ENCODE measurements around the gene LYPD5. TPM values are rescaled to one million over a fixed set of nuclear protein-coding genes. Genes with fewer than 3 reads are reported as not detected.
A peak's percentile ranks its signal among the peaks of the same experiment; 100 is the strongest.

The LYPD5 gene
- total RNA-seq, 4 donors from 2014 or later: 93.8 to 231 (median 117) TPM

DNA sequence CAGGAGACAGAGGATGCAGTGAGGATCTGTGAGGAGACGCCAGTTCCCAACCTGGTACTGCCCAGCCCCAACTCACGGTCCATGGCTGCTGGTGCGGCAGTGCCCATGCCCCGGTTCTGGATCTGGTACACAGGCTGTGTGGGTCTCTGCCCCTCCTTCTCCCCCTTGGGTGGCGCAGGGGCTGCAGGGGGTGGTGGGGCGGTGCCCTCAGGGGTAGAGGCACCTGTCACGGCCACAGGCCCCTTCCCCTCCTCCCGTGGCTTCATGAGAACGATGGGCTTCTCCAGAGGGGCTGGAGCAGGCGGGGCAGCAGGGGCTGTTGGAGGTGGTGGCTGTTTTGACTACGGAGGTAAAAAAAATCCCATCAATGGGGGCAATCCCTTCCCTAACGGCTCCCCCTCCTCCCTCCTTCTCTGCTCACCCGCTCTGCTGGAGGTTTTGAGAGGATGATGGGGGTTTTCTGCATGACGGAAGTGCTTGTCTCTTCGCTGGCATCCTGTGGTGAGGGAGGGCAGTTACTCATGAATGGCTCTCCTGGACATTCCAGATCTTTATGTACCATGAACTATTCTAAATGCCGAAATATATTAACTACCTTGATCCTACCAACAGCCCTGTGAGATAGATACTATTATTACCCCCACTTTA, 54.6 kb downstream of the LYPD5 start:
- intact Hi-C loops (cut with DNase I; ENCODE audit: low total_unique reads): loop anchor here (5.0 kb wide), 1 partner anchor 35 kb away; the partner anchor contains the start of gene KCNN4
- DNase-seq (ENCODE audit: low spot score in 2 of 2): peak in 1 of 2 donors; percentile 82

More for the DNA sequence above, 54.6 kb downstream of the LYPD5 start:
- TF ChIP-seq POLR2A (IDR thresholded peaks at IDR 0.05): no peak
- 88% methylated on average over 15 to 16 of the region's 16 CpGs for WGBS, 2 donors
- H3K4me3 ChIP-seq (ENCODE audit: low read depth, poor library complexity, severe bottlenecking): no peak overlapping the region

Other genes starting within 250 kb of the LYPD5 start
- gene XRCC1, start 226.9 kb downstream of the LYPD5 start, total RNA-seq: 10 to 100 TPM; 27.9 to 37.6 (median 31.5) TPM
- gene PINLYP, start 226.6 kb downstream of the LYPD5 start, total RNA-seq: 10 to 100 TPM in 1 of 4 donors, 1 to 10 TPM in 2, under 1 TPM in 1; 0.99 to 16.4 (median 3.1) TPM
- gene IRGQ, start 206.3 kb downstream of the LYPD5 start, total RNA-seq: 10 to 100 TPM; 17.4 to 38.9 (median 21.7) TPM
- 10 to 100 TPM in 3 of 4 donors, 1 to 10 TPM in 1; 4.8 to 16.8 (median 14.3) TPM for gene ZNF576, start 205.9 kb downstream of the LYPD5 start, total RNA-seq
- under 1 TPM; 0.15 to 0.27 (median 0.17) TPM for gene SRRM5, start 190.4 kb downstream of the LYPD5 start, total RNA-seq
- 10 to 100 TPM in 3 of 4 donors, 1 to 10 TPM in 1; 5.3 to 27.3 (median 15.1) TPM for gene ZNF428, start 182.8 kb downstream of the LYPD5 start, total RNA-seq
- gene CADM4, start 162.6 kb downstream of the LYPD5 start, total RNA-seq: 10 to 100 TPM; 22.3 to 56.0 (median 29.6) TPM
- 10 to 100 TPM in 1 of 4 donors, 1 to 10 TPM in 3; 4.1 to 11.1 (median 9.0) TPM for gene PLAUR, start 132.3 kb downstream of the LYPD5 start, total RNA-seq
- not detected for gene IRGC, start 86.4 kb downstream of the LYPD5 start, total RNA-seq
- gene SMG9, start 47.5 kb downstream of the LYPD5 start, total RNA-seq: 10 to 100 TPM; 18.0 to 27.6 (median 23.5) TPM
- gene KCNN4, start 21.5 kb downstream of the LYPD5 start, total RNA-seq: 10 to 100 TPM; 19.9 to 69.5 (median 49.2) TPM
- 1 to 10 TPM; 4.3 to 9.6 (median 6.3) TPM for gene ZNF283, start 24.9 kb upstream of the LYPD5 start, total RNA-seq
- gene ZNF404, start 81.5 kb upstream of the LYPD5 start, total RNA-seq: 1 to 10 TPM in 3 of 4 donors, under 1 TPM in 1; 0.71 to 4.5 (median 2.5) TPM
- gene ZNF45, start 132.8 kb upstream of the LYPD5 start, total RNA-seq: 10 to 100 TPM in 3 of 4 donors, 1 to 10 TPM in 1; 7.8 to 13.1 (median 11.2) TPM
- 1 to 10 TPM; 2.5 to 4.3 (median 3.6) TPM for gene ZNF221, start 148.8 kb upstream of the LYPD5 start, total RNA-seq
- gene ZNF155, start 181.7 kb upstream of the LYPD5 start, total RNA-seq: 10 to 100 TPM in 1 of 4 donors, 1 to 10 TPM in 3; 5.9 to 10.3 (median 8.6) TPM
- gene ZNF230, start 200.5 kb upstream of the LYPD5 start, total RNA-seq: 10 to 100 TPM in 1 of 4 donors, 1 to 10 TPM in 3; 3.1 to 10.6 (median 3.7) TPM
- gene ZNF222, start 222.9 kb upstream of the LYPD5 start, total RNA-seq: 1 to 10 TPM; 1.1 to 6.1 (median 2.6) TPM
- 1 to 10 TPM; 4.8 to 9.7 (median 6.7) TPM for gene ZNF223, start 249.6 kb upstream of the LYPD5 start, total RNA-seq